ENCODE results near the gene INSYN2B. TPM values are rescaled to one million over a fixed set of nuclear protein-coding genes. Genes with fewer than 3 reads are reported as not detected.
A peak's percentile ranks its signal among the peaks of the same experiment; 100 is the strongest.

Gene INSYN2B
- total RNA-seq, 1 experiment from 2014 or later = not detected

GRCh38 chr5:169971780-169972179 lies 8.5 kb downstream of the INSYN2B start:
- no peak for TF ChIP-seq SIN3A (IDR thresholded peaks at IDR 0.05; ENCODE audit: low read depth)
- TF ChIP-seq RAD21 (IDR thresholded peaks at IDR 0.05; ENCODE audit: low read depth) = no peak
- no peak for TF ChIP-seq EZH2phosphoT487 (IDR thresholded peaks at IDR 0.05; ENCODE audit: borderline replicate concordance)
- no peak for TF ChIP-seq FOSL1 (IDR thresholded peaks at IDR 0.05; ENCODE audit: low read depth)
- TF ChIP-seq EZH2 (IDR thresholded peaks at IDR 0.05) = no peak
- TF ChIP-seq ZNF274 (IDR thresholded peaks at IDR 0.05; ENCODE audit: low read depth, low read length) = no peak
- TF ChIP-seq CEBPB (IDR thresholded peaks at IDR 0.05; ENCODE audit: low read depth) = no peak
- no peak for TF ChIP-seq ATF3 (IDR thresholded peaks at IDR 0.05)
- no peak for TF ChIP-seq ZFX (IDR thresholded peaks at IDR 0.05)
- intact Hi-C loops (cut with micrococcal nuclease) = no loop called here
- CTCF ChIA-PET = interaction anchor here (1.8 kb wide), 1 partner anchor 9 kb away, joined by 12 read pairs; the partner anchor contains the start of gene INSYN2B
- Histone ChIP-seq H3K9me3 (ENCODE audit: control insufficient read depth in 1 of 2, insufficient read depth in 1 of 2, low read depth in 1 of 2, low read length in 2 of 2) (no peaks in the 10 kb centered on the region), H3K4me1 (ENCODE audit: control insufficient read depth in 1 of 2, insufficient read depth in 2 of 2, low read length in 2 of 2) (peaks cover 0 to 9% of the 10 kb centered on the region in 2 experiments; a peak in 2 of 4 replicates), H3K27ac (ENCODE audit: low read depth, low read length) (no peak overlapping the region), H3K9ac (ENCODE audit: low read length) (no peak overlapping the region), H3K36me3 (ENCODE audit: control insufficient read depth in 1 of 2, insufficient read depth in 2 of 2, low read length in 2 of 2) (no peaks in the 10 kb centered on the region), H2AFZ (ENCODE audit: low read depth, low read length, poor library complexity, severe bottlenecking) (no peak overlapping the region), H3K4me2 (ENCODE audit: low read length) (no peak overlapping the region), H3K9me2 (ENCODE audit: insufficient read depth) (no peaks in the 10 kb centered on the region), H3K4me3 (replicated peaks in 1 of 2; ENCODE audit: low read depth in 1 of 2, low read length in 2 of 2) (no peak overlapping the region), H3K27me3 (ENCODE audit: insufficient read depth, low read length) (peaks cover 64% of the 10 kb centered on the region), H3K79me2 (ENCODE audit: insufficient read depth, low read length) (no peaks in the 10 kb centered on the region), H4K20me1 (ENCODE audit: insufficient read depth) (no peaks in the 10 kb centered on the region)
- RAD21 ChIA-PET (ENCODE audit: low non-redundant PET in 1 of 2, low total read pairs in 2 of 2, uncharacterized antibody in 2 of 2, unreplicated experiment in 2 of 2) = no interaction called here
- ATAC-seq = no peak
- no TSS peak for BruUV-seq (replicated peaks)
- POLR2A ChIA-PET = no interaction called here
- no peak for DNase-seq (ENCODE audit: low read depth, low spot score)

- CTCF ChIA-PET = interaction anchor here (1.8 kb wide), 1 partner anchor 9 kb away, joined by 12 read pairs; the partner anchor contains the start of gene INSYN2B
- Histone ChIP-seq H3K9me2 (ENCODE audit: insufficient read depth) (no peaks in the 10 kb centered on the region), H2AFZ (ENCODE audit: low read depth, low read length, poor library complexity, severe bottlenecking) (no peak overlapping the region), H3K27ac (ENCODE audit: low read depth, low read length) (no peak overlapping the region), H3K4me2 (ENCODE audit: low read length) (peak overlapping the region; percentile 36; the same call in 1 of the 2 replicates), H3K4me3 (replicated peaks in 1 of 2; ENCODE audit: low read depth in 1 of 2, low read length in 2 of 2) (no peak overlapping the region), H3K9ac (ENCODE audit: low read length) (no peak overlapping the region), H4K20me1 (ENCODE audit: insufficient read depth) (no peaks in the 10 kb centered on the region), H3K79me2 (ENCODE audit: insufficient read depth, low read length) (no peaks in the 10 kb centered on the region), H3K36me3 (ENCODE audit: control insufficient read depth in 1 of 2, insufficient read depth in 2 of 2, low read length in 2 of 2) (no peaks in the 10 kb centered on the region), H3K9me3 (ENCODE audit: control insufficient read depth in 1 of 2, insufficient read depth in 1 of 2, low read depth in 1 of 2, low read length in 2 of 2) (no peaks in the 10 kb centered on the region), H3K4me1 (ENCODE audit: control insufficient read depth in 1 of 2, insufficient read depth in 2 of 2, low read length in 2 of 2) (peaks cover 0 to 9% of the 10 kb centered on the region in 2 experiments; a peak in 2 of 4 replicates), H3K27me3 (ENCODE audit: insufficient read depth, low read length) (peaks cover 65% of the 10 kb centered on the region)
- RAD21 ChIA-PET (ENCODE audit: low non-redundant PET in 1 of 2, low total read pairs in 2 of 2, uncharacterized antibody in 2 of 2, unreplicated experiment in 2 of 2) = no interaction called here
- BruUV-seq (replicated peaks) = no TSS peak
- ATAC-seq (peak; percentile 44; the same call in 1 of the 2 replicates), DNase-seq (ENCODE audit: low read depth, low spot score) (no peak)
- POLR2A ChIA-PET = no interaction called here
- intact Hi-C loops (cut with micrococcal nuclease) = no loop called here
- TF ChIP-seq ELF1 (IDR thresholded peaks at IDR 0.05; ENCODE audit: borderline replicate concordance, low read depth) (no peak), POLR2A (IDR thresholded peaks at IDR 0.05; ENCODE audit: borderline replicate concordance, extremely low read depth, insufficient read depth, insufficient read length) (no peak), ZFX (IDR thresholded peaks at IDR 0.05) (no peak), CBX3 (IDR thresholded peaks at IDR 0.05; ENCODE audit: low read depth) (no peak), MAX (IDR thresholded peaks at IDR 0.05) (no peak), ATF3 (IDR thresholded peaks at IDR 0.05) (no peak)
Measured at GRCh38 chr5:169970911-169971765, 9.2 kb downstream of the INSYN2B start.
